ENCODE data around the gene MTUS2. TPM values are rescaled to one million over a fixed set of nuclear protein-coding genes. Genes with fewer than 3 reads are reported as not detected.

Gene MTUS2
- total and polyA plus RNA-seq, 2 experiments from 2014 or later: 3.0 to 4.3 TPM

GRCh38 chr13:28958441-28958840 lies 138.3 kb downstream of the MTUS2 start:
- Histone ChIP-seq H3K27me3 (no peaks in the 10 kb centered on the region), H3K4me1 (ENCODE audit: insufficient read depth) (no peaks in the 10 kb centered on the region), H3K4me2 (no peak overlapping the region), H3K36me3 (replicated peaks; ENCODE audit: insufficient read depth, low read depth) (no peaks in the 10 kb centered on the region), H2AFZ (no peak overlapping the region), H3K79me2 (no peaks in the 10 kb centered on the region), H3K4me3 (no peak overlapping the region), H4K20me1 (ENCODE audit: insufficient read depth, poor library complexity, severe bottlenecking) (no peaks in the 10 kb centered on the region), H3K9me3 (ENCODE audit: low read depth) (no peaks in the 10 kb centered on the region), H3K9me2 (replicated peaks; ENCODE audit: insufficient read depth) (no peaks in the 10 kb centered on the region), H3K27ac (no peak overlapping the region)
- DNase-seq (ENCODE audit: low spot score): no peak
- no peak for TF ChIP-seq EZH2 (IDR thresholded peaks at IDR 0.05; ENCODE audit: borderline replicate concordance)
- no peak for TF ChIP-seq EZH2phosphoT487 (IDR thresholded peaks at IDR 0.05; ENCODE audit: low read depth, severe bottlenecking, unreplicated experiment)
- no peak for TF ChIP-seq CTCF (IDR thresholded peaks at IDR 0.05; ENCODE audit: poor library complexity)
- 82% methylated on average over 3 of the region's 3 CpGs for WGBS (ENCODE audit: low lambda C conversion rate, missing lambda C conversion rate)

GRCh38 chr13:28964052-28964451 lies 143.9 kb downstream of the MTUS2 start:
- no peaks in the 10 kb centered on the region for H3K4me1 ChIP-seq (ENCODE audit: insufficient read depth)
- H2AFZ ChIP-seq: no peak overlapping the region
- H3K4me3 ChIP-seq: no peak overlapping the region
- WGBS (ENCODE audit: low lambda C conversion rate, missing lambda C conversion rate): 91% methylated on average over 1 of the region's 1 CpG
- TF ChIP-seq EZH2phosphoT487 (IDR thresholded peaks at IDR 0.05; ENCODE audit: low read depth, severe bottlenecking, unreplicated experiment): no peak
- TF ChIP-seq CTCF (IDR thresholded peaks at IDR 0.05; ENCODE audit: poor library complexity): no peak
- no peak for TF ChIP-seq EZH2 (IDR thresholded peaks at IDR 0.05; ENCODE audit: borderline replicate concordance)
- H4K20me1 ChIP-seq (ENCODE audit: insufficient read depth, poor library complexity, severe bottlenecking): no peaks in the 10 kb centered on the region
- H3K27me3 ChIP-seq: no peaks in the 10 kb centered on the region
- no peak overlapping the region for H3K4me2 ChIP-seq
- no peaks in the 10 kb centered on the region for H3K36me3 ChIP-seq (replicated peaks; ENCODE audit: insufficient read depth, low read depth)
- H3K79me2 ChIP-seq: no peaks in the 10 kb centered on the region
- DNase-seq (ENCODE audit: low spot score): no peak
- no peaks in the 10 kb centered on the region for H3K9me2 ChIP-seq (replicated peaks; ENCODE audit: insufficient read depth)
- no peak overlapping the region for H3K27ac ChIP-seq
- H3K9me3 ChIP-seq (ENCODE audit: low read depth): no peaks in the 10 kb centered on the region

- no peaks in the 10 kb centered on the region for H3K4me1 ChIP-seq (ENCODE audit: insufficient read depth)
- 92% methylated on average over 8 of the region's 8 CpGs for WGBS (ENCODE audit: low lambda C conversion rate, missing lambda C conversion rate)
- no peak overlapping the region for H2AFZ ChIP-seq
- no peak overlapping the region for H3K4me3 ChIP-seq
- DNase-seq (ENCODE audit: low spot score): no peak
- H3K79me2 ChIP-seq: no peaks in the 10 kb centered on the region
- no peaks in the 10 kb centered on the region for H3K9me3 ChIP-seq (ENCODE audit: low read depth)
- no peak overlapping the region for H3K4me2 ChIP-seq
- H3K9me2 ChIP-seq (replicated peaks; ENCODE audit: insufficient read depth): no peaks in the 10 kb centered on the region
- no peaks in the 10 kb centered on the region for H3K27me3 ChIP-seq
- H4K20me1 ChIP-seq (ENCODE audit: insufficient read depth, poor library complexity, severe bottlenecking): no peaks in the 10 kb centered on the region
- TF ChIP-seq EZH2 (IDR thresholded peaks at IDR 0.05; ENCODE audit: borderline replicate concordance): no peak
- TF ChIP-seq EZH2phosphoT487 (IDR thresholded peaks at IDR 0.05; ENCODE audit: low read depth, severe bottlenecking, unreplicated experiment): no peak
- TF ChIP-seq CTCF (IDR thresholded peaks at IDR 0.05; ENCODE audit: poor library complexity): no peak
- no peak overlapping the region for H3K27ac ChIP-seq
- no peaks in the 10 kb centered on the region for H3K36me3 ChIP-seq (replicated peaks; ENCODE audit: insufficient read depth, low read depth)
These were observed 144.7 kb downstream of the MTUS2 start for GRCh38 chr13:28964803-28965202.

All from hepatocyte (in vitro differentiated cells).